Stimulated activated CD4-positive, alpha-beta T cell treated with anti-CD3 and anti-CD28 coated beads, Interleukin-15, amount 100 ng/mL, for 48 hours (primary cell): ENCODE results near the gene LSM2.

Source experiments
- DNase-seq, 2 donors: peaks; one replicate each; pipeline ENCODE4 v3.0.0-alpha.2; 2020; ENCODE audit warnings: low read depth in 2 of 2

LSM2 gene

GRCh38 chr6:31776989-31777666 lies 29.6 kb downstream of the LSM2 start, which contains the start of gene VWA7:
TSS of gene VWA7 (minus strand) at chr6:31777328. CDS start at chr6:31776779, 549 bp downstream.
- peak; percentile 72 to 73 for DNase-seq

GRCh38 chr6:31776485-31776988 lies 30.2 kb downstream of the LSM2 start:
- DNase-seq, result no peak

- DNase-seq, result no peak
Observed at GRCh38 chr6:31775633-31776484, 30.9 kb downstream of the LSM2 start.

- DNase-seq, result no peak
Observed at GRCh38 chr6:31775184-31775583, 31.6 kb downstream of the LSM2 start.

GRCh38 chr6:31771992-31772358 lies 34.8 kb downstream of the LSM2 start:
- no peak for DNase-seq

- DNase-seq, result no peak
Observed at GRCh38 chr6:31770860-31771259, 35.9 kb downstream of the LSM2 start.

- DNase-seq, result peak; percentile 64 to 81
Observed at GRCh38 chr6:31769684-31770371, 36.9 kb downstream of the LSM2 start.

- no peak for DNase-seq
Observed at GRCh38 chr6:31768363-31769257, 38.2 kb downstream of the LSM2 start.

GRCh38 chr6:31767096-31767645 lies 39.6 kb downstream of the LSM2 start:
- no peak for DNase-seq

GRCh38 chr6:31765910-31766794 lies 40.6 kb downstream of the LSM2 start:
- no peak for DNase-seq

GRCh38 chr6:31765559-31765909 lies 41.2 kb downstream of the LSM2 start:
- DNase-seq, result no peak

GRCh38 chr6:31764198-31764597 lies 42.6 kb downstream of the LSM2 start:
- DNase-seq, result no peak

- DNase-seq, result no peak
Observed at GRCh38 chr6:31763619-31763940, 43.2 kb downstream of the LSM2 start.

GRCh38 chr6:31762878-31763618 lies 43.7 kb downstream of the LSM2 start:
- DNase-seq, result no peak

- no peak for DNase-seq
Observed at GRCh38 chr6:31762356-31762755, 44.4 kb downstream of the LSM2 start, which contains the start of gene SAPCD1. TSS of gene SAPCD1 (plus strand) at chr6:31762656. CDS start at chr6:31763055, 399 bp downstream.

GRCh38 chr6:31761343-31761742 lies 45.4 kb downstream of the LSM2 start:
- DNase-seq, result no peak

- no peak for DNase-seq
Observed at GRCh38 chr6:31760790-31761189, 46.0 kb downstream of the LSM2 start.

GRCh38 chr6:31758281-31758680 lies 48.5 kb downstream of the LSM2 start:
- DNase-seq, result no peak

- no peak for DNase-seq
Observed at GRCh38 chr6:31752739-31753319, 53.9 kb downstream of the LSM2 start.
